Tibial artery (tissue), 4 donors: ENCODE data around the gene IKZF5.
A peak's percentile ranks its signal among the peaks of the same experiment; 100 is the strongest.

Source experiments
- DNase-seq, 2 donors: peaks; one replicate each; pipeline ENCODE4 v3.0.0-alpha.2; 2019
- H3K27ac ChIP-seq, 2 donors: fragments of 200-600 bp; sonication (generic) in 1 of 2; 1 replicate in 1 of 2; 2 replicates in 1 of 2; pipeline ENCODE4 v1.5.1; 2018 to 2019; ENCODE audit warnings: mild to moderate bottlenecking in 1 of 2
- H3K27me3 ChIP-seq, 2 donors: fragments of 200-600 bp; sonication (generic) in 1 of 2; one replicate each; pipeline versions ENCODE4 v1.5.1 to v1.6.0; 2016 to 2019
- H3K36me3 ChIP-seq, 3 donors: fragments of 200-600 bp; sonication (generic) in 2 of 3; one replicate each; pipeline ENCODE4 v1.5.1; 2016 to 2019; ENCODE audit warnings: mild to moderate bottlenecking in 2 of 3
- H3K4me1 ChIP-seq, 4 donors: fragments of 200-600 bp; sonication (generic) in 2 of 4; 1 replicate in 3 of 4; 2 replicates in 1 of 4; pipeline ENCODE4 v1.5.1; 2016 to 2019
- H3K4me3 ChIP-seq, 2 donors: fragments of 200-600 bp; sonication (generic) in 1 of 2; 1 replicate in 1 of 2; 2 replicates in 1 of 2; pipeline ENCODE4 v1.5.1; 2018 to 2019; ENCODE audit warnings: mild to moderate bottlenecking in 2 of 2
- H3K9me3 ChIP-seq, 3 donors: fragments of 200-600 bp; sonication (generic) in 1 of 3; one replicate each; pipeline ENCODE4 v1.5.1; 2016 to 2019
- intact Hi-C: fragments of 100-400 bp; cut with DNase I; formaldehyde crosslinking; loops from one replicate; pipeline ENCODE4 v1.15.0; 2023; ENCODE audit warnings: low total_unique reads
- TF ChIP-seq, protein P1 (sequence below), 2 experiments: fragments of 200-600 bp in 1 of 2; fragments of 450-650 bp in 1 of 2; IDR thresholded peaks; one replicate each; pipeline ENCODE4 v1.5.1; 2017 to 2019; ENCODE audit warnings: antibody characterized with exemption in 2 of 2, mild to moderate bottlenecking in 1 of 2, moderate library complexity in 1 of 2

The IKZF5 gene

DNA sequence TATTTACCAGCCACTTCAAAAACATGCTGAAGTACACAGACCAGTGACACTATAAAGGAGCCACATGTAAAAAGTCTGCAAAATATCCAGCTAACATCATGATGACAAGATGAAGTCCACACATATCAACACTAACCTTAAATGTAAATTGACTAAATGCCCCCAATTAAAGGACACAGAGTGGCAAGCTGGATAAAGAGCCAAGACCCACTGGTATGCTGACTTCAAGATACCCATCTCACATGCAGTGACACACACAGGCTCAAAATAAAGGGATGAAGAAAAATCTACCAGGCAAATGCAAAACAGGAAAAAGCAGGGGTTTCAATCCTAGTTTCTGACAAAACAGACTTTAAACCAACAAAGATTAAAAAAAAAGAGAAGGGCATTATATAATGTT lies 41.7 kb downstream of the IKZF5 start:
- no peak overlapping the region for H3K4me3 ChIP-seq
- no peaks in the 10 kb centered on the region for H3K27me3 ChIP-seq
- no peaks in the 10 kb centered on the region for H3K4me1 ChIP-seq
- peaks cover 0 to 10% (median 6%) of the 10 kb centered on the region in 3 donors for H3K36me3 ChIP-seq
- intact Hi-C loops: no loop called here
- TF ChIP-seq, protein P1, sequence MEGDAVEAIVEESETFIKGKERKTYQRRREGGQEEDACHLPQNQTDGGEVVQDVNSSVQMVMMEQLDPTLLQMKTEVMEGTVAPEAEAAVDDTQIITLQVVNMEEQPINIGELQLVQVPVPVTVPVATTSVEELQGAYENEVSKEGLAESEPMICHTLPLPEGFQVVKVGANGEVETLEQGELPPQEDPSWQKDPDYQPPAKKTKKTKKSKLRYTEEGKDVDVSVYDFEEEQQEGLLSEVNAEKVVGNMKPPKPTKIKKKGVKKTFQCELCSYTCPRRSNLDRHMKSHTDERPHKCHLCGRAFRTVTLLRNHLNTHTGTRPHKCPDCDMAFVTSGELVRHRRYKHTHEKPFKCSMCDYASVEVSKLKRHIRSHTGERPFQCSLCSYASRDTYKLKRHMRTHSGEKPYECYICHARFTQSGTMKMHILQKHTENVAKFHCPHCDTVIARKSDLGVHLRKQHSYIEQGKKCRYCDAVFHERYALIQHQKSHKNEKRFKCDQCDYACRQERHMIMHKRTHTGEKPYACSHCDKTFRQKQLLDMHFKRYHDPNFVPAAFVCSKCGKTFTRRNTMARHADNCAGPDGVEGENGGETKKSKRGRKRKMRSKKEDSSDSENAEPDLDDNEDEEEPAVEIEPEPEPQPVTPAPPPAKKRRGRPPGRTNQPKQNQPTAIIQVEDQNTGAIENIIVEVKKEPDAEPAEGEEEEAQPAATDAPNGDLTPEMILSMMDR (IDR thresholded peaks at IDR 0.05): no peak
- no peak overlapping the region for H3K27ac ChIP-seq
- H3K9me3 ChIP-seq: peaks cover 0 to 29% (median 22%) of the 10 kb centered on the region in 3 donors
- no peak for DNase-seq

DNA sequence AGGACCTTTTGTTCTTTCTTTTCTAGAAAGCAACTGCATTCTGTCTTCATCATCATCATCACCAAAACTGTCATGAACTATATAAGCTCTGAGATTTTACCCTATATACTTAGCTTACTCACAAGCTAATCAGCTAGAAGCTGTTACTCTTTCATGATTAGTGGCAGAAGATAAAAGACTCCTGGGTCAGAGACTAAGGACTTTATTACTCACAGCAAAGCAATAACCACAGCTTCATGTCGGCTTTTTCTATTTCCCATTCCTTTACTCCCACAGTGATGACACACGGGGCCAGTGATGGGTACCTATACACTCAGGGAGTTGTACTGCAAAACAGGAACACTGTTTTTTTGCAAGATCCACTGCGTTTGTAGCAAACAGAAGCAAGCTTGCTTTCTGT lies 46.2 kb downstream of the IKZF5 start:
- Histone ChIP-seq H3K36me3 (peaks cover 0 to 10% (median 6%) of the 10 kb centered on the region in 3 donors), H3K4me3 (no peak overlapping the region), H3K4me1 (no peaks in the 10 kb centered on the region), H3K9me3 (peaks cover 0 to 11% (median 10%) of the 10 kb centered on the region in 3 donors), H3K27ac (no peak overlapping the region), H3K27me3 (no peaks in the 10 kb centered on the region)
- intact Hi-C loops: no loop called here
- TF ChIP-seq, protein P1 (IDR thresholded peaks at IDR 0.05): no peak
- DNase-seq: no peak

DNA sequence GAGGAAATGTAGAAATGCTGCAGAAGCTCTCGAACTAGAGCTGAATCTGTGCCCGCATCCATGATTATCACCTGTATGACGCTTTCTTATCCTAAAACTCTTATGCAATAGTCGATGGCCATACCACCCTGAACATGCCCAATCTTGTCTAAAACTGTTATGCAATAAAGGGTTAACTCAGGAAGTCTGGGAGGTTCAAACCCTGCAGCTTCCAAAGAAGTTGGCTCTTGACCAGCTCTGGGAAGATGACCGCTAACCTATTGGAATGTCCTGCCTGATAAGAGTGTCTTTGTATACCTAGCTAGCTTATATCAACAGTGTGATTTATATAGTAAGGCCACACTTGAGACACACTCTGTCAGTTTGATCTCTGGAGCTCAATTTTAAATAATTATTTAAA lies 51.1 kb downstream of the IKZF5 start:
- no peak overlapping the region for H3K4me3 ChIP-seq
- no peak overlapping the region for H3K27ac ChIP-seq
- no peaks in the 10 kb centered on the region for H3K36me3 ChIP-seq
- peaks cover 0 to 16% (median 14%) of the 10 kb centered on the region in 4 donors for H3K4me1 ChIP-seq
- no peak for DNase-seq
- H3K9me3 ChIP-seq: no peaks in the 10 kb centered on the region
- intact Hi-C loops: loop anchor here (10.0 kb wide), 1 partner anchor 57 kb away; no protein-coding TSS in a partner anchor
- no peaks in the 10 kb centered on the region for H3K27me3 ChIP-seq
- TF ChIP-seq, protein P1 (IDR thresholded peaks at IDR 0.05): no peak

DNA sequence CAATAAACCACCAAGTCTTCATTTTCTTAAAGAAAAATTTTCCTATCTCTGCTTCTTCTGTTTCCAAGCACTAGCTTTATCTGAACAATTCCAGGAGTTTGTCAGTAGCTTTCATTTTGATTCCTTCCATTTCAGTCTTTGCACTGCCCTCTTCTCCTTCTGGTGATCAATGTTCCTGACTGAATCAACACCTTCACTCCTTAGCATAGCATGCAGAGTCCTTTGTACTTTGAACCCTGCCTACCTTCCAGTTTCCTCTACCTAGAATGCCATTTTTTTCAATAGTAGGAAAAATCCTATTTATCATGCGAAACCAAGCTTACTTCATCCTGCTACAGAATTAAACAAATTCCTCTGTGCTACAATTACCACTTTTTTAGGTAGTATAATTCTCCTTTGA lies 52.7 kb downstream of the IKZF5 start:
- no peak overlapping the region for H3K4me3 ChIP-seq

DNA sequence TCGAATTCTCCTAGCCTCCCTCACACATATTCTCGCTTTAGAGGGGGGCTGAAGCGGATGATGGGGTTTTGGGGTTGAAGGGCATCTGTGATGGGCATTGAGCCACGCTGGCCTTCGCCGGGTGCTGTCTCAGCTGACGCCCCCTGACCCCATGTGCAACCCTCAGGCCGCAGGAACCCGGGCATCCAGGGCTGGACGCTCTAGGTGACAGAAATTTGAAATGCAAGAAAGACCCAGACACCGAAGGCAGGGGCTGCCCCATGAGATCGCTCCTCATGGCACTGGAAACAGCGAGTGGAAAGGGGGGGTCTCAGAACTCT lies 53.9 kb downstream of the IKZF5 start:
- Histone ChIP-seq H3K36me3 (peaks cover 0 to 4% (median 0%) of the 10 kb centered on the region in 3 donors), H3K27me3 (no peaks in the 10 kb centered on the region), H3K27ac (peak overlapping the region in 1 of 2 donors; percentile 11), H3K4me3 (peak overlapping the region; percentile 74 to 88), H3K4me1 (peaks cover 0 to 27% (median 14%) of the 10 kb centered on the region in 4 donors), H3K9me3 (no peaks in the 10 kb centered on the region)
- intact Hi-C loops: loop anchor here (10.0 kb wide), 1 partner anchor 60 kb away; no protein-coding TSS in a partner anchor
- TF ChIP-seq, protein P1 (IDR thresholded peaks at IDR 0.05): no peak
- peak in 1 of 2 donors; percentile 64 for DNase-seq

More for the DNA sequence above, 52.7 kb downstream of the IKZF5 start:
- Histone ChIP-seq H3K27ac (no peak overlapping the region), H3K27me3 (no peaks in the 10 kb centered on the region), H3K36me3 (no peaks in the 10 kb centered on the region), H3K4me1 (peaks cover 0 to 27% (median 14%) of the 10 kb centered on the region in 4 donors), H3K9me3 (no peaks in the 10 kb centered on the region)
- DNase-seq: no peak
- intact Hi-C loops: loop anchor here (10.0 kb wide), 1 partner anchor 59 kb away; no protein-coding TSS in a partner anchor
- TF ChIP-seq, protein P1 (IDR thresholded peaks at IDR 0.05): no peak
